NB4 (cell line): Measurements from ENCODE around the gene MAP3K2.
"Not testable (repeated sequence)": the region's sequence is repeated elsewhere in the genome, so short reads cannot be mapped to it uniquely, and the experiment has no call there.

ENCODE experiments used
- CTCF ChIP-seq: IDR thresholded peaks from one replicate; pipeline ENCODE4 v1.5.1; 2012; ENCODE audit warnings: low read depth, low read length
- POLR2A ChIP-seq: IDR thresholded peaks from 2 replicates; pipeline ENCODE4 v1.6.1; 2011; ENCODE audit warnings: mild to moderate bottlenecking; ENCODE audit not compliant: insufficient read length; ENCODE audit errors: extremely low read depth

GRCh38 chr2:127353223-127353622 lies 34.6 kb downstream of the MAP3K2 start:
- not testable (repeated sequence) for TF ChIP-seq CTCF, POLR2A
